ENCODE measurements around the gene ITPRID2. TPM values are rescaled to one million over a fixed set of nuclear protein-coding genes. Genes with fewer than 3 reads are reported as not detected.

The ITPRID2 gene
- total and polyA plus RNA-seq, 2 donors (not counting 1 experiment from before 2014, with no cell fraction given): 8.9 to 47.6 TPM

DNA sequence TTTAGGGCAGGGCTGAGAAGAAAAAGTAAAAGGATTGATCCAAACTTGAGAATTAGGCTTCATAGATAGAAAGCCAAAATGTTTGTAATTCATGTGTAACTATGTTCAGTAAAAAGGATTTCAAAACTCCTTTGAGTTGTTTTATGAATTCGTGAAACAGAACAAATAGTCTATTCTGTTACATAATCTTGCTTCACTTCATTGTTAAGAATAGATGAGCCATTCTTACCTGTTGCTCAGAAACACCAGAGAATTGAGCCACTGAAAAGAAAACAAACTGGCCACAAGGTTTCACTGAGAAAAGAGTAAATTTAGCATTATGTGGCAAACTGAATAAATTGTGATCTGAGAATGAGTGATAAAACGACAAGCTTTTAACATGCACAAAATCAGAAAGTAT is 4.5 kb upstream of the ITPRID2 start:
- CTCF ChIA-PET: interaction anchor here (1.2 kb wide), 1 partner anchor 171 kb away, joined by 3 read pairs; no protein-coding TSS in a partner anchor
- H3K4me3 Mint-ChIP-seq: no peak overlapping the region
- H3K4me2 ChIP-seq (replicated peaks; ENCODE audit: low read depth, low read length, poor library complexity, severe bottlenecking): no peak overlapping the region
- H3K27ac Mint-ChIP-seq: no peak overlapping the region
- no CpG with 5 or more reads among the region's 2 CpGs for WGBS (ENCODE audit: insufficient coverage)
- H3K36me3 ChIP-seq (replicated peaks in 1 of 2; ENCODE audit: control extremely low read depth in 1 of 2, control insufficient read depth in 1 of 2, extremely low read depth in 1 of 2, insufficient read depth in 2 of 2, low read length in 1 of 2): no peaks in the 10 kb centered on the region
- H3K27ac ChIP-seq (ENCODE audit: low read length in 2 of 2): no peak overlapping the region
- no peak overlapping the region for H3K9ac ChIP-seq (ENCODE audit: low read length)
- no peaks in the 10 kb centered on the region for H4K20me1 ChIP-seq (ENCODE audit: control insufficient read depth, insufficient read depth, low read length, poor library complexity, severe bottlenecking)
- no peaks in the 10 kb centered on the region for H3K9me3 Mint-ChIP-seq (ENCODE audit: insufficient read depth)
- peaks cover 0 to 28% (median 6%) of the 10 kb centered on the region in 4 experiments for H3K27me3 ChIP-seq (replicated peaks in 1 of 4; ENCODE audit: control extremely low read depth in 1 of 4, control insufficient read depth in 3 of 4, insufficient read depth in 4 of 4, low read length in 3 of 4)
- no peaks in the 10 kb centered on the region for H3K79me2 ChIP-seq (ENCODE audit: control insufficient read depth, insufficient read depth, low read length)
- H3K9me3 ChIP-seq (ENCODE audit: control extremely low read depth in 1 of 3, control insufficient read depth in 2 of 3, insufficient read depth in 1 of 3, low read length in 2 of 3): no peaks in the 10 kb centered on the region
- H3K4me3 ChIP-seq (ENCODE audit: control extremely low read depth in 1 of 5, extremely low read depth in 1 of 5, insufficient read depth in 1 of 5, low read depth in 2 of 5, low read length in 4 of 5): no peak overlapping the region
- H3K27me3 Mint-ChIP-seq: peaks cover 28% of the 10 kb centered on the region
- no peak for ATAC-seq (ENCODE audit: low read depth)
- POLR2A ChIA-PET: no interaction called here
- DNase-seq: no peak
- no peak overlapping the region for H2AFZ ChIP-seq (ENCODE audit: insufficient read depth, low read depth, low read length, poor library complexity, severe bottlenecking)
- intact Hi-C loops (cut with micrococcal nuclease): no loop called here
- H3K4me1 ChIP-seq (ENCODE audit: control insufficient read depth in 2 of 2, insufficient read depth in 2 of 2, low read length in 2 of 2): peaks cover 4% of the 10 kb centered on the region in 2 donors
- no peak for TF ChIP-seq CTCF (IDR thresholded peaks at IDR 0.05)
- no peak for TF ChIP-seq EZH2 (IDR thresholded peaks at IDR 0.05; ENCODE audit: borderline replicate concordance, insufficient read depth, low read depth, low read length, poor library complexity, severe bottlenecking)
- peaks cover 4% of the 10 kb centered on the region for H3K4me1 Mint-ChIP-seq

- Histone ChIP-seq H3K9ac (ENCODE audit: low read length) (no peak overlapping the region), H3K4me1 (ENCODE audit: control insufficient read depth in 2 of 2, insufficient read depth in 2 of 2, low read length in 2 of 2) (peaks cover 4 to 14% of the 10 kb centered on the region in 2 donors), H3K79me2 (ENCODE audit: control insufficient read depth, insufficient read depth, low read length) (no peaks in the 10 kb centered on the region), H2AFZ (ENCODE audit: insufficient read depth, low read depth, low read length, poor library complexity, severe bottlenecking) (no peak overlapping the region), H3K36me3 (replicated peaks in 1 of 2; ENCODE audit: control extremely low read depth in 1 of 2, control insufficient read depth in 1 of 2, extremely low read depth in 1 of 2, insufficient read depth in 2 of 2, low read length in 1 of 2) (no peaks in the 10 kb centered on the region), H3K9me3 (ENCODE audit: control extremely low read depth in 1 of 3, control insufficient read depth in 2 of 3, insufficient read depth in 1 of 3, low read length in 2 of 3) (no peaks in the 10 kb centered on the region), H3K27ac (ENCODE audit: low read length in 2 of 2) (no peak overlapping the region), H4K20me1 (ENCODE audit: control insufficient read depth, insufficient read depth, low read length, poor library complexity, severe bottlenecking) (no peaks in the 10 kb centered on the region), H3K4me3 (ENCODE audit: control extremely low read depth in 1 of 5, extremely low read depth in 1 of 5, insufficient read depth in 1 of 5, low read depth in 2 of 5, low read length in 4 of 5) (no peak overlapping the region), H3K4me2 (replicated peaks; ENCODE audit: low read depth, low read length, poor library complexity, severe bottlenecking) (no peak overlapping the region), H3K27me3 (replicated peaks in 1 of 4; ENCODE audit: control extremely low read depth in 1 of 4, control insufficient read depth in 3 of 4, insufficient read depth in 4 of 4, low read length in 3 of 4) (peaks cover 0 to 23% (median 6%) of the 10 kb centered on the region in 4 experiments)
- H3K9me3 Mint-ChIP-seq (ENCODE audit: insufficient read depth): no peaks in the 10 kb centered on the region
- peaks cover 27% of the 10 kb centered on the region for H3K4me1 Mint-ChIP-seq
- TF ChIP-seq CTCF (IDR thresholded peaks at IDR 0.05): no peak
- TF ChIP-seq EZH2 (IDR thresholded peaks at IDR 0.05; ENCODE audit: borderline replicate concordance, insufficient read depth, low read depth, low read length, poor library complexity, severe bottlenecking): no peak
- H3K27ac Mint-ChIP-seq: no peak overlapping the region
- H3K4me3 Mint-ChIP-seq: peak overlapping the region; percentile 30
- ATAC-seq (ENCODE audit: low read depth): no peak
- peaks cover 28% of the 10 kb centered on the region for H3K27me3 Mint-ChIP-seq
- CTCF ChIA-PET: interaction anchor here (6.1 kb wide), 1 partner anchor 14 kb away, joined by 54 read pairs; no protein-coding TSS in a partner anchor
- intact Hi-C loops (cut with micrococcal nuclease): loop anchor here (2.0 to 10.0 kb wide), 6 partner anchors 212 to 1235 kb away; partner anchors contain the start of genes DNAJC10 and NUP35
- no peak for DNase-seq
- POLR2A ChIA-PET: no interaction called here
Observed at GRCh38 chr2:181889776-181890175, 1.8 kb upstream of the ITPRID2 start.
